HG03575 (cell line): ENCODE results near the gene MMD.

Source experiments
- ATAC-seq: cut with Tn5 transposase; IDR thresholded peaks from one replicate; pipeline ENCODE4 v1.9.1; 2021; ENCODE audit not compliant: unreplicated experiment, insufficient number of reproducible peaks, low FRiP score; ENCODE audit errors: extremely low read depth

The MMD gene

GRCh38 chr17:55377671-55378275 is 43.9 kb downstream of the MMD start:
- no peak for ATAC-seq

GRCh38 chr17:55368706-55369105 is 52.9 kb downstream of the MMD start:
- ATAC-seq, result no peak

GRCh38 chr17:55366020-55366481 is 55.6 kb downstream of the MMD start:
- no peak for ATAC-seq

- ATAC-seq, result no peak
Observed at GRCh38 chr17:55363033-55363432, 58.6 kb downstream of the MMD start.

- ATAC-seq, result no peak
Observed at GRCh38 chr17:55360971-55361370, 60.7 kb downstream of the MMD start.

GRCh38 chr17:55356434-55357328 is 65.0 kb downstream of the MMD start:
- no peak for ATAC-seq

GRCh38 chr17:55354941-55355340 is 66.7 kb downstream of the MMD start:
- ATAC-seq, result no peak

- no peak for ATAC-seq
Observed at GRCh38 chr17:55354010-55354409, 67.6 kb downstream of the MMD start.

GRCh38 chr17:55351226-55351625 is 70.4 kb downstream of the MMD start:
- no peak for ATAC-seq

GRCh38 chr17:55350825-55351205 is 70.8 kb downstream of the MMD start:
- no peak for ATAC-seq

- ATAC-seq, result no peak
Observed at GRCh38 chr17:55348749-55349354, 72.8 kb downstream of the MMD start.

- ATAC-seq, result no peak
Observed at GRCh38 chr17:55347341-55347740, 74.3 kb downstream of the MMD start.

GRCh38 chr17:55346658-55347057 is 75.0 kb downstream of the MMD start:
- no peak for ATAC-seq

- no peak for ATAC-seq
Observed at GRCh38 chr17:55345132-55345531, 76.5 kb downstream of the MMD start.

GRCh38 chr17:55344514-55344997 is 77.1 kb downstream of the MMD start:
- no peak for ATAC-seq

- ATAC-seq, result no peak
Observed at GRCh38 chr17:55343900-55344513, 77.6 kb downstream of the MMD start.

GRCh38 chr17:55342800-55343585 is 78.6 kb downstream of the MMD start:
- ATAC-seq, result no peak
